HG03558 (cell line): ENCODE data around the gene FFAR2.
"Not testable (repeated sequence)": the region's sequence is repeated elsewhere in the genome, so short reads cannot be mapped to it uniquely, and the experiment has no call there.

Source experiments
- ATAC-seq: cut with Tn5 transposase; IDR thresholded peaks from one replicate; pipeline ENCODE4 v1.9.1; 2021; ENCODE audit warnings: moderate number of reproducible peaks; ENCODE audit not compliant: unreplicated experiment; ENCODE audit errors: extremely low read depth

FFAR2 gene

DNA sequence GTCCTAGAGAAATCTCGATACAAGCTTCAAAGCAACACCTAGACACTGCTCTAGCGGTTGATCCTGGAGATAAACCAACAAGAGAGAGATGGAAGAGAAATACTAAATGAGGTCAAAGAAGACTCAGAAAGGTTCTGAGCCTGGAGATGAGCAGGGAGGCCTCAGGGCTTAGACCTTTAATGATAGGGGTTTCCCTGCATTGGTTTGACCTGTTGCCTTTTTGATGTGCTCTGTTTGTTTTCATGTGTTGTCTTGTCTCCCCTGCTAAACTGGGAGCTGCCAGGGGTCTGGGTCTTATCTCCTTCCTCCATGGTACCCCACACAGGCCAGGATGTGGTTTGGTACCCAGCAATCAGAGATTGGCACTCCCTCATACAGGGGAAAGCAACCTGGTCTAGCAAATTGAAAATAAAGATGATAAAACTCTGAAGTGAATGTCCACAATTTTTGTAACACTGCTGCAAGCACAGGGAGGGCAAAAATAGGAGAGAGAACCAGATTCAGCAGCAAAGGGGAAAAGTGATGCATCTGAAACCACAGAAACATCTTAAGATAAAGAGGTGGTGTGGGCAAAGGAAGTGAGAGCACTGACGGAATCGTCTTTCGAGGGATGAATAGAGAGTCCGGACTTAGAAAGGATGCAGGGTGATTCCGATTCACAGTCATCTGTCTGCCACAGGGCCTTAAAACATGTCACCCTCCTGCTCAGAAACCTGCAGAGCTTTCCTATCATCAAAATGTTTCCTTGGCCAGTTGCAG is 3.5 kb downstream of the FFAR2 start:
- ATAC-seq = no peak

DNA sequence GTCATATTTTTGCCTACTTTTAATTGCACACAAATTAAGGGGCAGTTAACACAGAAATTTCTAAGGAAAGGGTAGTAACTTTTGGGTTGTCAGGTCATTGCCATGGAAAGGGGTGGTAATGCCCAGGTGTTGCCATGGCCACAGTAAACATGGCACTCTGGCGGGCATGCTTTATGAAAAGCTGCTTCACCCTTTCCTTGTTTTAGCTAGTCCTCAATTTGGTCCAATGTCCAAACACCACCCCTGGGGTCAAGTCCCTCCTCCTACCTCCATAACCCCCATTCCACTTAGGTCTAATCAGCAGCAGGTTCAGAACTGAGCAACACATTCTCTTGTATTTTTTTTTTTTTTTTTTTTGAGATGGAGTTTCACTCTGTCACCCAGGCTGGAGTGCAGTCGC is 6.6 kb downstream of the FFAR2 start:
- no peak for ATAC-seq

DNA sequence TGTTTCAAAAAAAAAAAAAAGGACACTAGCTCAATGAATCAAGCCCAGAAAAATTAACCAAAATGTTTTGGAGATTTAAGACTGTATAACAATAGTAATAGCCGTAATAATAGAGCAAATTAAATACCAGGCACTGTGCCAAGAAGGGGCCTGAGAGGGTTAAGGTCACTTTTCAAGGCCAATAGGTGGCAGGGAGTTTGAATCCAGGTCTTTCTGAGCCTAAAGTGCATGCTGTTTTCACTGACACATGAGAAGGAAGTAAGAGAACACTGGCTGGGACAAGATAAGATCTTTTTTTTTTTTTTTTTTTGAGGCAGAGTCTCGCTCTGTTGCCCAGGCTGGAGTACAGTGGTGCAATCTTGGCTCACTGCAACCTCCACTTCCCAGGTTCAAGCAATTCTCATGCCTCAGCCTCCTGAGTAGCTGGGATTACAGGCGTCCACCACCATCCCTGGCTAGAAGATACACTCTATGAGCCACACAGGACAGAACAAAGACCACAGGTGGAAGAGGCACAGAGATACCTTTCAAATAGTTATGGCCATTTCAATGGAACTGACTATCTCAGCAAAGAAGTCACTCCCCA is 7.7 kb downstream of the FFAR2 start:
- no peak for ATAC-seq

DNA sequence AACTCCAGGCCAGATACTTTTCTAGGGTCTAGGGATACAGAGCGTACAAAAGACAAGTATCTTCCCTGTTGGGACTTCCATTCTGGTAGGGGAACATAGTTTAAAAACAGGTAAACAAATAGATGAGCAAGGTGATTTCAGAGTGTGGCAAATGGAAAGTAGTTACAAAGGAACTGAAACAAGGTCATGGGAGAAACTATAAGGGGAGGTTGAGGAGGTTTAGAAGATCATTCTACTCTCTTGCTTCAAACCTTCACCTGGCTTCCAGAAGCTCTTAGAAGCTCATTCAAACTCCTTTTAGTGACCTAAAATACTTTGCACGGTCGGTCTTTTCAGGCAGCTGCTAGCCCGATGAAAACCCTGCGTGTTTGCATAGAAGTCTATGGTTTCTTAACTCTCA is 9.1 kb downstream of the FFAR2 start:
- ATAC-seq = no peak

GRCh38 chr19:35458192-35458591 is 10.1 kb downstream of the FFAR2 start:
- no peak for ATAC-seq

GRCh38 chr19:35458731-35459391 is 10.8 kb downstream of the FFAR2 start:
- no peak for ATAC-seq

DNA sequence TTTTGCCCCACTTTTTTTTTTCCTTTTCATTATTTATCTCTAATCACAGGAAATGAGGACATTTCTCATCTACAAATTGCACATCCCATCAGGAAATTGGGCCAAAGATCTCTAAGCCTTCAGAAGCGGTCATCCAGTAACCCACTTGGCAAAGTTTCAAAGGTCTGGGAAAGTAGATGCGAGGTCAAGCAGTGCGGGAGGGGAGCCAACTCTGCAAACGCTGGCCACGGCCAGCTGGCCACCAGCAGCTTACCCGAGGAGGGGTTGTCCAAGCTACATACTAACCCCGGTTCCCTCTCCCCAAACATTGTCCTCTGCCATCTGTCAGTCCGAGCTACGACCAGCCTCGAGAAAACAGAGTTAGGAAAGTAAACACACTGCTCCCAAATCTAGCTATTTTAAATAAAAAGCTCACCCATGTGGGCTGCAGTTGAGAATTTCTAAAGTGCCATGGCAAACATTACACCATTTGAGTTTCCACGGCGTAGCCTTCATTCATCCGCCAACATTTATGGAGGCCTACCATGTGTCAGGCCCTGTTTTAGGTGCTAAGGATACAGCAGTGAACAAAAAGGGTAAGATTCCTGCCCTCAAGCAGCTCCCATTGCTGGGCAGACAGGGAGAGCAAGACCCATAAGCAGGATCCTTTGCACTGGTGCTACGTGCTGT is 11.5 kb downstream of the FFAR2 start:
- no peak for ATAC-seq

- no peak for ATAC-seq
These were observed 12.6 kb downstream of the FFAR2 start for GRCh38 chr19:35460608-35461007.

- no peak for ATAC-seq
These were observed 13.0 kb downstream of the FFAR2 start for GRCh38 chr19:35461060-35461459.

GRCh38 chr19:35461788-35462187 is 13.7 kb downstream of the FFAR2 start:
- ATAC-seq = not testable (repeated sequence)

DNA sequence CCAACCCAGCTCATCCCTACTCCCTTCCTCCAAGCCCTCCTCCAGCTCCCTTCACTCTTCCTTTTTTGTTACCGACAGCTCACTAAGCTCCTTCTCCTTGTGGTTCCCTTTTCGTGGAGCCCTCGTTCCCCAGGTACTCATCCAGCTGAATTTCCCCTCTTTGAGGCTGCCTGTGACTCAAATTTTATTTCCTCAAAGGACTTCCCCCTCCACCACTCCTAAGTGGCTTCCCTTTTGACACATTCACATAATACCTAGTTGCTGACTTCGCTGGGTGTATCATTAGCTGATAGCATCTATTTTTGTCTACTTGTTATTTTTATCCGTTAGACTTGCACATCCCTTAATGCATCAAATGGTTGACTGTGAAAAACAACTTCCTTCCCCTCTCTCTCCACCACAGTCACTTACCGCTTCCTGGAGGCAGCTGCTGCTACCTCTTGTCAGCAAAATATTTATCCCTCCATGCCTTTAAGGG is 14.5 kb downstream of the FFAR2 start:
- no peak for ATAC-seq

DNA sequence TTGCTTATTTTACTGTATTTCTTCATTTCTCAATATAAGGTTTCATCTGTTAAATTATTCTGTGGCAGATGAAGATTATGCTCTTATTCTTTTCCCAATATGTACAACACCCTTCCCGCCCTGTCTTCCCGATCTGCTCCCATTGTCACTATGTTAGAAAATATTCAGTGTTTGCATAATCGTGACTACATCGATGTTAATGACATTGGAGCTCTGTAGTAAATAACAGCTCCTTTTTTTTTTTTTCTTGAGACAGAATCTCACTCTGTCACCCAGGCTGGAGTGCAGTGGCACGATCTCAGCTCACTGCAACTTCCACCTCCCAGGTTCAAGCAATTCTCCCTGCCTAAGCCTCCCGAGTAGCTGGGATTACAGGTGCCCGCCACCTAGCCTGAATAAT is 14.9 kb downstream of the FFAR2 start:
- not testable (repeated sequence) for ATAC-seq

DNA sequence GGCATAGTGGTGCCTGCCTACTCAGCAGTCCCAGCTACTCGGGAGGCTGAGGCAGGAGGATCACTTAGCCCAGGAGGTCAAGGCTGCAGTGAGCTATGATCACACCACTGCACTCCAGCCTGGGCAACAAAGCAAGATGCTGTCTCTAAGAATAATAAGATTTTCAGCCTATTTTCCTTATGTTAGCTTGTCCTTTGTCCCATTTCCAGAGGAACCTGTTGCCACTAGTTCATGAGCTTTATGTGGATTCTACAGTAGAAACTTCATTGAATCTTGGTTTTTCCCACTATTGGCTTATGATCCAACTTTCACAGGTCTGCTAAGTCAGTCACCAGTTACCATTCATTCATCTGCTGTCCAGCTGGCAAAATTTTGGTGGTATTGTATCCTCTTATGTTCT is 18.2 kb downstream of the FFAR2 start:
- ATAC-seq = no peak

DNA sequence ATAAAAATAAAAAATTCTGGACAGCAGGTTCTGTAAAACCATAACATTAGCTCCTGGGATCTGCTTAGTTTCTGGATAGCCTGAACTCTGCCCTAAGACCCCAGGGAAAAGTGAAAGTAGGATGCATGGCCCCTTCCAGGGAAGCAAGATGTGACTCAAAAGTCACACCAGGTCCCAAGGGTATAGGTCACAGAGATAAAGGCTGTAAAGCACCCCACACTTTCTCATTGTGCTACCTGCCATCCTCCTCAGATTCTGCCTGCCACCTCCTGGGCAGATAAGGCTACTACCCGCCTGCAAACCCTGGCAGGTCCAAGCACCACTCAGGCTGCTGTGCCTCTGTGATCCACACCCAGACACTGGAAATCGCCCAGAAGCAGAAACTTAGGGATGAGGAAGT is 20.6 kb downstream of the FFAR2 start:
- no peak for ATAC-seq

- ATAC-seq = no peak
These were observed 22.1 kb downstream of the FFAR2 start for GRCh38 chr19:35470128-35470527.

GRCh38 chr19:35471075-35471474 is 23.0 kb downstream of the FFAR2 start:
- not testable (repeated sequence) for ATAC-seq

DNA sequence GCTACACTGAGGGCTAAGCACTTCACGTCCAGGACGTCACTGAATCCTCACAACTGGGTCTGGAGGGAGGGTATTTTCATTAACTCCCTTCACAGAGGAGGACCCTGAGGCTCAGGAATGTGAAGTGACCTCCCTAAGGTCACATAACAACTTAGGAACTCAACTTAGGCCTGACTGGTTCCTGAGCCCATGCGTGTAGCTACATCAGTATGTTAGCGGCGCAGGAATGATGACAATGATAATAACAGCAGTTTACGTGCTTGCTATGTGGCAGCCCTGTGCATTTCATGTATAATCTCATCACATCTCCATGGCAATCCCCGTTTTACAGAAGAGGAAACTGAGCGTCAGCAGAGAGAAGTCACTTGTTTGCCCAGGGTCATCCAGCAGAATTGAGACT is 23.9 kb downstream of the FFAR2 start:
- ATAC-seq = no peak

GRCh38 chr19:35474104-35474503 is 26.0 kb downstream of the FFAR2 start:
- no peak for ATAC-seq

- not testable (repeated sequence) for ATAC-seq
These were observed 26.5 kb downstream of the FFAR2 start for GRCh38 chr19:35474594-35474993.

DNA sequence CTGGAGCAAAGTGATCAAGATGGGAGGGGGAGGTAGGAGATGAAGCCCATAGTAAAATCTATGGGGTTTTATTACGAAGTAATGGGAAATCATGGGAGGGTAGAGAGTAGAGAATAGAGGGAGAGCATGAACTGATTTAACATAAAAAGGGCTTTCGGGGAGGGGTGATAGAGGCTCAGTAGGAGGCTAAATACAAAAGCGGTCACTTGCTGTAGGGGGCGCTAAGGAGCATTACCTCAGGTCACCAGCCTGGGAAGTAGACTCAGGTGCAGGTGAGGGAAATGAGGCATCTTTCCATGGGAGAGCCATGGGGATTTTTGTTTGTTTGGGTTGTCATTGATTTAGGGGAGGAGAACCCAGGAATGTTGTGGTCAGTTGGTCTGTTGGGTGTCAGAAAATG is 28.1 kb downstream of the FFAR2 start:
- ATAC-seq = no peak
